GM21717 (cell line): ENCODE data around the gene SVEP1.
A peak's percentile ranks its signal among the peaks of the same experiment; 100 is the strongest.
"Not testable (repeated sequence)": the region's sequence is repeated elsewhere in the genome, so short reads cannot be mapped to it uniquely, and the experiment has no call there.

Experiments
- ATAC-seq: cut with Tn5 transposase; IDR thresholded peaks from one replicate; pipeline ENCODE4 v1.9.1; 2021; ENCODE audit warnings: mild to moderate bottlenecking, moderate library complexity; ENCODE audit not compliant: unreplicated experiment

The SVEP1 gene

DNA sequence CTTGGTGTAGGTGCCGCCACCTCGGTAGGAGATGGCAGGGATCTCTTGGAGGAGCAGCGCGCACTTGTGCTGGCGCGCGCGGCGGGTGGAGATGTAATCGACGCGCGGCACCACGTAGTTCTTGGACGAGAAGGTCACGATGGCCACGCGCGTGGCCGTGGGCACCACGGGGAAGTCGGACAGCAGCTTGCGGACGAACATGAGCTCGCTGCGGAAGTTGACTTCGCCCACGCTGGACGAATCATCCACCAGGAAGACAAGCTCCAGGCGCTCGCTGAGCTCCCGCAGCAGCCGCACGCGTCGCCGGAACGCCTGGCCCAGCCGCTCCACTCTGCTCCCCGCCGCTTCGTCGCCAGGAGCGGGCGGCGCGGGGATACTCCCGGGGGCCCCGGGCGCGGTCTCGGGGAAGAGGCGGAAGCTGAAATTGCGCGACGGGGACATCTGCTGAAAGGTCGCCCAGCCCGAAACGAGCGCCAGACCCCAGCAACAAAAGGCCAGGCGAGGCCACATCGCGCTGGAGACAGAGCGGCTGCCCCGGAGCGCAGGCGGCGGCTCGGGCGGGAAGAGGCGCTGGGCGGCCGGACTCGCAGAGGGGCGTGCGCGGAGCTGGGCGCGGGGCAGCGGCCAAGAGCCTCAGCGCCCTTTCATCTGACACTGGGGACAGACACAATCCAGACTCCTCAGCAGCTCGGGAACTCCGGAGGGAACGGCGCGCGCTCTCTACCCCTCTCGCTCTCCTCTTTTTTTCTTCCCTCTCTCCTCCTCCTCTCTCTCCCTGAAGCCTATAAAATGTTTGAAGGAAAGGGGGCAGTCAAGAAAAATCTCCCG, at the start of gene SVEP1:
Gene SVEP1 (minus strand): TSS at position 708 of the 828 bp plus-strand sequence. CDS start 198 bp downstream, at position 510.
- ATAC-seq, result no peak

GRCh38 chr9:110626101-110626829, 46.7 kb upstream of the SVEP1 start:
- peak; percentile 99 for ATAC-seq

- no peak for ATAC-seq
Observed at GRCh38 chr9:110623462-110624025, 44.0 kb upstream of the SVEP1 start.

GRCh38 chr9:110622368-110622767, 42.8 kb upstream of the SVEP1 start:
- no peak for ATAC-seq

DNA sequence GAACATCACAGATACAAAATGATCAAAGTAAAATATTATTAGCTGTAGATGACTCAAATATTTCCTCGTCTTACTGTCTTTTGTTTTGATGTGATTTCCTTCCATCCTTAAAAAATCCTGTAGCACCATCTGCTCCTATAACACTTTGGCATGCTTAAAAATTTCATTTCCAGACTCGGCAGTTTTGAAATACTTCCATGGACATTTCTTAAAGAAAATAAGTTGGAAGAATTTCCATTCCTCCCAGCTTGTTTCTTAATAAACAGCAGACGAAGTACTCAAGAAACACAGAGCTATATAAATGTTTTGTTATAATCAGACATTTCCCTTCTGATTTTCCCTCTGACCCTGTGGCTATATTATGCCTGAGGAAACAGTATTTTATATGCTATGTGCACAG, 41.2 kb upstream of the SVEP1 start:
- ATAC-seq, result no peak

GRCh38 chr9:110619831-110620230, 40.3 kb upstream of the SVEP1 start:
- no peak for ATAC-seq

DNA sequence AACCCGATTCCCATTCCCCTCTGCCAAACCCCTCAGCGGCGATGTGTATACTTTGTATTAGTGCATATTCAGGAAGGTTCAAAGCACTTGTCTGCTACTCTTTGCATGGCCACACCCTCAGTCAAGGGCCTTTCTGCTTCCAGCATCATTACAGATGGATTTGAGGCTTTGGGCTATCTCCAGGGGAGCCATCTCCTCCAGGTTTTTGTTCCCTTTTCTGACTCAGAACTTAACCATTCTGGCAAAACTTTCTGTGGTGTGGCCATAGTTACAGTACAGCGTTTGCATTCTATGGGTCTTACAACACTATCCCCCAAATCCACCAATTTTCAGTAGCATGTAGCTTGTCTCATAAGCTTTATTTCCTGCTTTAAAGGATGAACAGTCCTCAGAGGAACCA, 36.0 kb upstream of the SVEP1 start:
- no peak for ATAC-seq

DNA sequence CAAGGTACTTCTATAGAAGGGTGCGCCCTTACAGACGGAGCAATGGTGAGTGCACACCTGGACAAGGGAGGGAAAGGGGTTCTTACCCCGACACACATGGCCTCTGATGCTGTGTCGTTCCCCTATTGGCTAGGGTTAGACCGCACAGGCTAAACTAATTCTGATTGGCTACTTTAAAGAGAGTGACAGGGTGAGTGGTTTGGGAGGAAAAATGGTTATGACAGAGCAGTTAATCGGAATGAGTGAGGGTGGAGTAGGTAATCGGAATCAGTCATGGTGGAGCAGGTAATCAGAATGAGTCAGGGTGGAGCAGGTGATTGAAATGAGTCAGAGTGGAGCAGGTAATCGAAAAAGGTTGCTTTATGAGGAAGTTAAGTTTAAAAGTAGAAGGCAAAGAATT, 35.0 kb upstream of the SVEP1 start:
- not testable (repeated sequence) for ATAC-seq

GRCh38 chr9:110606179-110606790, 26.7 kb upstream of the SVEP1 start:
- no peak for ATAC-seq

- ATAC-seq, result no peak
Observed at GRCh38 chr9:110605565-110605964, 26.0 kb upstream of the SVEP1 start.

GRCh38 chr9:110604171-110604601, 24.6 kb upstream of the SVEP1 start:
- ATAC-seq, result no peak

- ATAC-seq, result no peak
Observed at GRCh38 chr9:110602281-110602680, 22.7 kb upstream of the SVEP1 start.

DNA sequence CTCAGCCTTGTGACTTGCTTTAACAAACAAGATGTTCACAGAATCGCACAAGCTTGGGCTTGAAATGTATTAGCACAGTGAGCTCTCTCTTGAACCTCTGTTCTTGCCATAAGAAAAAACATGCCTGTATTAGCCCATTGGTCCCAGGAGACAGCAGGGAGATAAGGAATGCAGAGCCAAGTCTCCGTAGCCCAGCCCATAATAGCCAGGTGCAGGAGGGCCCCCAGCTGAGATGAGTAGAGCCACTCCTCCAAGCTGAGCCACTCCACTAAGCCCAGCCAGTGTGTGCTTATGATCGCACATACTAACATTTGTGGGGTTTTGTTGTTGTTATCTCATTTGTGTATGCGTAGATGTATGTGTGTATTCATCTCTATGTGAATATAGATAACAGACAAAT, 21.6 kb upstream of the SVEP1 start:
- no peak for ATAC-seq

DNA sequence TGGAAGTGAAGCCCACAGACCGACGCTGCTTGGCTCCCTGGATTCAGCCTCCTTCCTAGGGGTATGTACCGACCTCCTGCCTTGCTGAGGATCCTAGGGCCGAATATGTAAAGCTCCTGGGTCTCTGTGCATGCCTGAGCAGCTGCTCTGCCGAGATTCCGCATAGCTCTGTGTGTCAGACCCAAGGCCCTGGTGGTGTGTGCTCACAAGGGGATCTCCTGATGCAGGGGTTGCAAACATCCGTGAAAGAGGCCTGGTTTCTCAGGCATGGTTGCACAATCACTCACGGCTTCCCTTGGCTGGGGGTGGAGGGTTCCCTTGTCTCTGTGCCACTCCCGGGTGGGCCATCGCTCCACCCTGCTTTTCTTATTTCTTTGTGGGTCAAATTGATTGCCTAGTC, 19.9 kb upstream of the SVEP1 start:
- no peak for ATAC-seq

DNA sequence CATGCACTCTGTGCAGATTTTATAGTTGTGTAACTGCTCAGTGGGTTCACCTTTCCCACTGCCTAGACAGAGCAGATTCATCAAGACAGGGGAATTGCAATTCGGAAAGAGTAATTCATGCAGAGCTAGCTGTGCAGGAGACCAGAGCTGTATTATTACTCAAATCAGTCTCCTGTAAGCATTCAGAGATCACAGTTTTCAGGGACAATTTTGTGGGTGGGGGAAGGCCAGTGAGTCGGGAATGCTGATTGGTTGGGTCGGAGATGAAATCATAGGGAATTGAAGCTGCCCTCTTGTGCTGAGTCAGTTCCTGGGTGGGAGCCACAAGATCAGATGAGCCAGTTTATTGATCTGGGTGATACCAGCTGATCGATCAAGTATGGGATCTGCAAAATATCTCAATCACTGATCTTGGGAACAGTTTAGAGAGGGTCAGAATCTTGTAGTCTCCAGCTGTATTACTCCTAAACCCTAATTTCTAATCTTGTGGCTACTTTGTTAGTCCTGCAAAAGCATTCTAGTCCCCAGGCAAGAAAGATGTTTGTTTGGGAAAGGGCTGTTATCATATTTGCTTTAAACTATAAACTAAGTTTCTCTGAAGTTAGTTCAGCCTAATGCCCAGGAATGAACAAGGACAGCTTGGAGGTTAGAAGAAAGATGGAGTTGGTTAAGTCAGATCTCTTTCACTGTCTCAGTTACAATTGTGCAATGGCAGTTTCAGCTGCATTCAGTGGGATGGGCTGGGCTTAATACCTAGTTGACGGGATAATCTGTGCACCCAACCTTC, 12.7 kb upstream of the SVEP1 start:
- no peak for ATAC-seq

GRCh38 chr9:110591526-110591925, 12.0 kb upstream of the SVEP1 start:
- ATAC-seq, result no peak

GRCh38 chr9:110590816-110591215, 11.3 kb upstream of the SVEP1 start:
- ATAC-seq, result no peak

DNA sequence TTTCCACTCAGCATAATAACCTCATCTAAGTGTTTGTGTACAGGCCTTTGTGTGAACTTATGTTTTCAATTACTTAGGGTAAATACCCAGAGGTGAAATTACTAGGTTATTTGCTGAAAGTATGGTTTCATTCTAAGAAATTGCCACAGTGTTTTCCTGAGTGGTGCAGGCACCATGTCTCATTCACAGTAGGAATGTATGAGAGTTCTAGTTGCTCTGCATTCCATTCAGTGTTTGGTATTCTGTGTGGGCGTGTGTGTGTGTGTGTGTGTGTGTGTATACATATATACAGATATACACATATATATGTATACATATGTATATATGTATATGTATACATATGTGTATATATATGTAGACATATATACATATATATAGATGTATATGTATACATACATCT, 8.8 kb upstream of the SVEP1 start:
- ATAC-seq, result no peak

- ATAC-seq, result no peak
Observed at GRCh38 chr9:110583237-110583636, 3.7 kb upstream of the SVEP1 start.

- no peak for ATAC-seq
Observed at GRCh38 chr9:110582156-110582555, 2.6 kb upstream of the SVEP1 start.

- no peak for ATAC-seq
Observed at GRCh38 chr9:110580850-110581249, 1.3 kb upstream of the SVEP1 start.
